ENCODE results near the gene CTXND1.
A peak's percentile ranks its signal among the peaks of the same experiment; 100 is the strongest.

CTXND1 gene

DNA sequence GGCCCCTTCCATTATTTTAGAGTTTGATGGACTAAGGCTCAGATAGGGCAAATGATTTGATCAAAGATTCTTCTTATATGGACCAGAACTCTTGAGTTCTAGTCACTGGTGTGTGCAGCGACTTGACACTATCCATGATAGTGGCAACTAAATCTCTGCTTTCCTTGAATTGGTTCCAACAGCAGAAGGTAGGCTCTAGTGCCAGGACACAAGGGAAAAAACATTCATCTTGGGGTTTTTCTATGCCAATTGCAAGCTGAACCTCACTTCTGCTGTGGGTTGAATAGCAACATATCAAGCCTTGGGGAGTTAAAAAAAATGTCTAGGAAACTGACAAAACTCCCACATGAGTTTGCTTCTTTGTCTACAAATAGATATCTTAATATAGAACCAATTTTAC, 35.1 kb downstream of the CTXND1 start:
- in situ Hi-C loops (cut with MboI; ENCODE audit: low pct_unique_long_range_greater_than_20kb, low sequenced_read_pairs, unreplicated experiment): no loop called here
- TF ChIP-seq CTCF (IDR thresholded peaks at IDR 0.05; ENCODE audit: extremely low read depth, insufficient read depth, missing control alignments): no peak
- DNase-seq (ENCODE audit: low spot score): no peak

DNA sequence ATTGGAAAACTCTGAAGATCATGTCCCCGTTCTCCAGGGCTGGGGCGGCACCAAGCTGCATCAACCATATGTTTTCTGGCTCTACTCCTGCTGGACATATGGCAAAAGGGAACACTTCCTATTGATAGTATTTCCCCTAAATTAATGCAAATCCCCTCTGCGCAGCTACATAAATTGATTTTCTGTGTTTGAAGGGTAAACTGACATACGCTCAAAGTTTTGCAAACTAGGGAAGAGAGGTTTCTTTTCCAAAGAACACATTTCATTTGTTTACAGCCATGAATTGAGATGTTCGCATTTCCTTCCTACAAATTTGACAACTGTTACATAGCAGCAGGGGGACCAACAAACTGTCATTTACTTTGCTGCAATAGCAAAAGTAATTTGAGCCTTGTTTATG, 35.9 kb downstream of the CTXND1 start:
- TF ChIP-seq CTCF (IDR thresholded peaks at IDR 0.05; ENCODE audit: extremely low read depth, insufficient read depth, missing control alignments): no peak

GRCh38 chr15:80214910-80215309, 37.1 kb downstream of the CTXND1 start:
- no peak for DNase-seq (ENCODE audit: low spot score)
- in situ Hi-C loops (cut with MboI; ENCODE audit: low pct_unique_long_range_greater_than_20kb, low sequenced_read_pairs, unreplicated experiment): no loop called here
- no peak for TF ChIP-seq CTCF (IDR thresholded peaks at IDR 0.05; ENCODE audit: extremely low read depth, insufficient read depth, missing control alignments)

More for the DNA sequence above, 35.9 kb downstream of the CTXND1 start:
- in situ Hi-C loops (cut with MboI; ENCODE audit: low pct_unique_long_range_greater_than_20kb, low sequenced_read_pairs, unreplicated experiment): no loop called here
- no peak for DNase-seq (ENCODE audit: low spot score)

DNA sequence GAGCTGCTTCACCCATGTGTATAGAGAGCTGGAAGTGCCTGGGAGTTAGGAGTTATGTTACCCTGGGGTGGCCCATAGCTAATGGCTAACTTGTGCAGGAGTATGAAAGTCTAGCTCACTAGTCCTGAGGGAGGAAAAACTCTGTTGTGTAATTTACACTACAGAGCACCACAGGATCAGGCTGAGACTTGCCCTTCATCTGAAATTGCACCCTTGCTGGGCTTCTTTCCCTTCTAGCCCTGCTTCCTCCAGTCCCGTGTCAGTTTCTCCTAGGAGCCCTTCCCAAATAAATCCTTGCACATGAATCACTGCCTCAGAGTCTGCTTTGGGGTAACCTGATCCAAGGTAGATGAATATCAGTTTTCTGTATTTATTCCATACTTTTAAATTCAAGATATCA, 40.0 kb downstream of the CTXND1 start:
- in situ Hi-C loops (cut with MboI; ENCODE audit: low pct_unique_long_range_greater_than_20kb, low sequenced_read_pairs, unreplicated experiment): no loop called here
- no peak for TF ChIP-seq CTCF (IDR thresholded peaks at IDR 0.05; ENCODE audit: extremely low read depth, insufficient read depth, missing control alignments)
- no peak for DNase-seq (ENCODE audit: low spot score)

GRCh38 chr15:80210611-80211573, 41.1 kb downstream of the CTXND1 start:
- TF ChIP-seq CTCF (IDR thresholded peaks at IDR 0.05; ENCODE audit: extremely low read depth, insufficient read depth, missing control alignments): no peak
- peak; percentile 45 for DNase-seq (ENCODE audit: low spot score)
- in situ Hi-C loops (cut with MboI; ENCODE audit: low pct_unique_long_range_greater_than_20kb, low sequenced_read_pairs, unreplicated experiment): no loop called here

DNA sequence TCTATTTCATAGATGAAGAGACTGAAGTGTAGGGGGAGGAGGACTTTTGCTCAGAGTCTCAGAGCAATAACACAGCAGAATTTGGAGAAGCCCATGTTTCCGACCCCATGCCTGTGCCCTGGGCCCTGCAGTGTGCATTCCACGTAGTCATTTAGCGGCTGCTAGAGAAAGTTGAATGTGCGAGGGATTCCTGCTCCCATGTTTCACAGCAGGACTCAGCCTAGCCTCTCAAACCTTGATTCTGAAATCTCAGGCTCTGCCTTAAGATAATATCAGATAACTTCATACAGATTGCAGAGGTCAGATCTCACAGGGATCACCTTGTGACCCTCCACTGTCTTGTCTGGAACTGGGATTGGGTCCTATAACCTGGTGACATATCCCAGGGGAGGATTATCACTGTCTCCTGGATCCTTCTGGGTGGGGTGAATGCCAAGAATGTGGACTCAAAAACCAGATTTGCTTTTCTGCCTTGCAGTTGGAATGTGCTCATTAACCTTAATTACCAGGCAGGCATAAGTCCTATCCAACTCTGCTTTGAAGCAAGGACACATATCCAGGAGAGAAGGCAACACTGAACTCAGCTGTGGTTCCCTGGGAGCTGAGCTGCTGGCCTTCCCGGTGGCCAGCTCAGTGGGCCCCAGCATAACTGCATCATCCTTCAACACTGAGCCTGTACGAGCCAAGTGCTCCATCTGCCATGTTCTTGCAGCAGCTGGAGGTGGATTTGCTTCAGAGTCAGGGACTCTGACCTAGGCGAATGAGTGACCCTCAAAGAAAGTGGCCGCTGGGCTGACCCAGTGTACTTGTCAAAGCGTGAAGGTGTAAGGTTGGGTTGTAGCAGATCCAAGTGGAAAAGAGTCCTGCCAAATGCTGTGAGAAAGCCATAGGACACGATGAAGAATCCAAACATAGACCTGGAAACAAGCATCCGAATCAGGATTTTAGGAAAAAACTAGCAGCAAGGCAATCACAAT, 43.0 kb downstream of the CTXND1 start:
- DNase-seq (ENCODE audit: low spot score): no peak
- in situ Hi-C loops (cut with MboI; ENCODE audit: low pct_unique_long_range_greater_than_20kb, low sequenced_read_pairs, unreplicated experiment): no loop called here
- no peak for TF ChIP-seq CTCF (IDR thresholded peaks at IDR 0.05; ENCODE audit: extremely low read depth, insufficient read depth, missing control alignments)

Measured in GM13977 (cell line).